GM21390 (cell line): ENCODE results near the gene KCND3.

Source experiments
- ATAC-seq: cut with Tn5 transposase; IDR thresholded peaks from one replicate; pipeline ENCODE4 v1.9.1; 2021; ENCODE audit not compliant: unreplicated experiment

Gene KCND3

GRCh38 chr1:111884772-111885443, 104.6 kb downstream of the KCND3 start:
- ATAC-seq, result no peak

- ATAC-seq, result no peak
Observed at GRCh38 chr1:111882986-111883560, 106.4 kb downstream of the KCND3 start.

DNA sequence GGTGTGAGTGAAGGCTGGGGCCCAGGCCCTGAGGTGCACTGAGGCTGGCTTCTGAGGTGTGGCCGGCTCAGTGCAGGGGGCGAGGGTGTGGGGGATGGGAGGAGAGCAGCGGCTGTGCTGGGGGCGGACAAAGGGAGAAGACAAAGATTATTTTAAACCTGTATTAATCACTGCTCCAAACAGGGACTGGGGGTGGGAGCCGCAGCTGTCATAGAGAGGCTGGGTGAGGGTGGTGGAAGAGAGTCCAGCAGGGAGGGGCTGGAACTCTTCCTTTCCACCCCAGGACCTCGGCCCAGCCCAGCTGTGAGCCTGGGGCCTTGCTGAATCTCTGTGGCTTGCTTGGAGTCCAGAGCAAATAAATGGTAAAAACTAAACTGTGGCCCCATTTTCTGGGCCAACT, 106.9 kb downstream of the KCND3 start:
- ATAC-seq, result no peak

DNA sequence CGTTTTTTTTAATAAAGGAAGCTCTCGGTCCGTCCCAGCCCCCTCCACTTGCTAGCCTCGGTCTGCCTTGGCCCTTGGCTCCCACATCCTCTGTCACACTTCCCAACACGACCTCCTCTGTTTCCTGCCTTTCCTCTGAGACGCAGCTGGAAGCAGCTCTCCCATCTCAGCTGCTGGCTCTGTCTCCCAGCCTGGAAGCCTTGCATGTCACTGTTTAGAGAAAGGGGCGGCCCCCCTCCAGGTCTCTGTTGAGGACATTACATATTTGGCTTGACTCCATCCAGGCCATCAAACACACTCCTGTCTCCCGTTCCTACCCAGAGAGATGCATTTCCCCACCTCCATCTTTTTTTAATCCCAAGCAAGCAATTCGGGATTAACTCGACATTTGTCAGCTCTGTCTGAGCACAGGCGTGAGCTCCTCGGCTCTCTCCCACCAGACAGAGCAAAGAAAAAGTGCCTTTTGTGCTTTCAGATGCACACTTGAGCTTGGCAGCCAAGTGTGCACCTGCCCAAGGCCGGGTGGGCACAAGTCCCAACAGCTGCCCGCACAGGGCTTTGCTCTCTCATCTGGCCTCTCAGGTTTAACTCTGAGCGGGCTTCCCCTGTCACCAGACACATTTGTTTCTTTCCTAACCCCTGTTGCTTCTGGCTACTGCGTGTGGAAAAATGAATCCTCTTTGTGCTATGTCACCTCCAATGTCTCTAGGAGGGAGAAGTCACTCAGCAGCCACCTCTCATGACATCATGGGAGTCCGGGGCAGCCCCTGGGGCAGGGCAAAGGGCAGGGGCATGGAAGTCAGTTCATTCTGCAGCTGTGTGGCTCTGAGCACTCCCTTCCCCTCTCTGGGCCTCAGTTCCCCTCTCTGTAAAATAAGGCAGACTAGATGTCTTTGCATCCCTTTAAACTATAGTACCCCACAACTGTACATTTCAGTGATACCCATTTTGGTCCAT, 108.3 kb downstream of the KCND3 start:
- no peak for ATAC-seq

- ATAC-seq, result no peak
Observed at GRCh38 chr1:111879081-111879480, 110.4 kb downstream of the KCND3 start.

GRCh38 chr1:111878649-111879048, 110.8 kb downstream of the KCND3 start:
- ATAC-seq, result no peak

- no peak for ATAC-seq
Observed at GRCh38 chr1:111878091-111878490, 111.4 kb downstream of the KCND3 start.

DNA sequence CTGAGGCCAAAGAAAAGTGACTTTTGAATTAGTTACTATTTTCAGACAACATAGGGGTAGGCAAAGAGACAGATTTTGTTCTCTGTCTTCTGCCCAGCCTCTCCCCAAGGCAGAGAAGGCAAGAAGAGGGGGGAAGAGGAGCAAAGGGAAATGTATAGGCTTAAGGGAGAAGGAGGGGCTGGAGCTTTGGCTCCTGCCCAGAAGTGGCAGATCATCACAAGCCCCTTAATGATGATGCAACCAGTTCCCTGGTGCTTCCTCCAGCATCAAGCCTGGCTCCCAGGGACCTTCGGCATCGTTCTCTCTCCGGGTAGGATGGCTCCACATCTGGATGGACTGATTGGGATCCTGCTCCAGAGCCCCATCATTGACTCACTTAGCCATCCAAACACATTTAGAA, 112.8 kb downstream of the KCND3 start:
- ATAC-seq, result no peak

- ATAC-seq, result no peak
Observed at GRCh38 chr1:111875640-111876039, 113.8 kb downstream of the KCND3 start.

DNA sequence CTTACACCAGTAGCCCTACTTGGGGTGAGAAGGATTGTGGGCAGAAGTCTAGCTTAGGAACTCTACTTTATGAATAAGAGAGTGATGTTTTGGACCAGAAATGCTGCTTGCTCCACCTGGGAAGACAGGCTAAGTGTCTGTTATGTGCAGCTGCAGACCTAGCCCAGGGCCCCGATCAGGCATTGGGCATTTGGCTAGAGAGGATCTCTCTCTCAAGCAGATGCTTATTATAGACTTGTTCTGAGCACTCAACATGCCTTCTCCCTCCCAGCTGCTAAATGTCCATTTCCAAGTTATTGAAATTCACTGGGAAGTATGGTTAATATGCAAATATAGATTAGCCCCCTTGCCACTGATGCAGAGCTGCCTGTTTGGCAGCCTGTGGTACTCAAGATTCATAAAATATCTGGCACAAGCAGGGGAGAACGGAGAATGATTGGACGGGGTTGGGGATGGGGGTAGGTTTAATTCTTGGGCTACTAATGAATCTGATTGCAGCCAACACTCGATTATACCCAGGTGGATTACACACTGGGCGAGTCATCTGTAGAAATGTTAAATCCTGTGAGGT, 115.9 kb downstream of the KCND3 start:
- ATAC-seq, result no peak

DNA sequence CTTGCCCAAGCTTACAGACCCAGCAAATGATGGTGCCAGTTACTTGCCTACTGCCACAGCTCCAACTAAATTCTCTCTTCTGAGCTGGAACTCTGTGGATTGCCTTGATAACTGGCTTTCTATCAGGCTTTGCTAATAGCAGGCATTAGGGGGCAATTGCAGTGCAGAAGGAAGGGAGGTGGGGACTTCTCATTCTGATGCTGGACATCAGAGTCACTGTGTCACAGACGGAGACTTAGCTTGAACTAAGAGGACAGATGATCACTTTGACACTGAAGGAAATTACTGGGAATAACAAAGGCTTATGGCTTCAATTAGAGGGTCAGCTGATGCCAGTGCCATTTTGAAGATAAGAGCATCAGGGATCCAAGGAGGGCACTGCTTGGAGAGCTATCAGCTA, 119.3 kb downstream of the KCND3 start:
- no peak for ATAC-seq

- no peak for ATAC-seq
Observed at GRCh38 chr1:111867868-111868440, 121.5 kb downstream of the KCND3 start.

GRCh38 chr1:111864862-111865261, 124.6 kb downstream of the KCND3 start:
- ATAC-seq, result no peak

- ATAC-seq, result no peak
Observed at GRCh38 chr1:111863401-111863800, 126.1 kb downstream of the KCND3 start.

DNA sequence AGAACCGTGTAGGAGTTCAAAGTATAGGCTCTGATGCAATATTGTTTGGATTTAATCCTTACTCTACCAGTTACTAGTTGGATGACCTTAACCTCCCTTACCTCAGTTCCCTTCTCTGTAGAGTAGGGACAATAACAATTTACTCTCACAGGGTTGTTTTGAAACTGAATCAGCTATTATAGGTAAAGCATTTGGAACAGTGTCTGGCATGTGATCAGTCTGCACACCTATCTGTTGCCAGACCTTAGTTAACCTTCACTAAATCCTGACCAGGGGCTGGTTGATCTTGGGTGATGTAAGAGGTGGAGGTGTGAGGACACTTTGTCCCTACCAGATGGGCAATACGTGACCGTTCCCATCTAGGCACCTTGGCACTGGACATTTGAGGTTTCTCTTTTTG, 126.9 kb downstream of the KCND3 start:
- ATAC-seq, result no peak

DNA sequence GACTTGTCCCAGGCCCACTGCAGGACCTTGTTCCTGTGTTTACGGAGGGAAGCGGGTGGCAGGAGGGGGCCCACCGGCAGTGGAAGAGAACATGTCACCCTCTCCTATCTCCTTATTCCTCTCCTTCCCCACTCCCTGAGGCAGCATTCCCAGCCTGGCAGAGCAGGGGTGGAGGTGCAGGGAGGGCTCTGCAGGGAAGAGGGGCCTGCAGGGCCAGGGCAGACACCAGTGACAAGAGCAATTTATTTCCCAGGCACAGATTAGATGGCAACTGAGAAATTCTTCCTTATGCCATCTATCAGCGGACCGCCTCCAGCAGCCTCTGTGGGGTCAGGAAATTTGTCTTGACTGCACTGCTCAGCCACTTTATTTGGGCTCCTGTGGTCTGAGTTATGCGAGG, 127.9 kb downstream of the KCND3 start:
- ATAC-seq, result no peak

DNA sequence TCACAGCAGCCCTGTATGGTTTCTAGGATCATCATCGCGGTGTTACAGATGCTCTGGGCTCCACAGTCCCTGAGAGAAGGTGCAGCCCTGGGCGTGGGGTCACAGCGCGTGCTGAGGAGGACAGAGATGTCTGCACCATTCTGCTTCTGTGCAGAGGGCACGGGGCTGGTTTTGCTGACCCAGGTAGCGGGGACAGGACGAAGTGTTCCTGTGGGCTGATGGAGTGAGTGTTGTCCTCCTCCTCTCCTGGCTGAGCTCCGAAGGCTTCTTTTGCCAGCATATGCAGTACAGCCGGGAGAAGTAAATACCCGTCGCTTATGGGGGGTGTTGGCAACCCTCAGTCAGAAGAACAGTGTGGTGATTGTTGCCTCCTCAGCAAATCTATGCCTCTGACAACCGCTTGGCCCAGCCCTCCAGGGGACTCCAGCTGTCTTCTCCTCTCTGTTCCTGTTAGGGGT, 132.2 kb downstream of the KCND3 start:
- ATAC-seq, result no peak

GRCh38 chr1:111856411-111857185, 132.9 kb downstream of the KCND3 start:
- ATAC-seq, result no peak

- no peak for ATAC-seq
Observed at GRCh38 chr1:111855260-111855659, 134.2 kb downstream of the KCND3 start.

DNA sequence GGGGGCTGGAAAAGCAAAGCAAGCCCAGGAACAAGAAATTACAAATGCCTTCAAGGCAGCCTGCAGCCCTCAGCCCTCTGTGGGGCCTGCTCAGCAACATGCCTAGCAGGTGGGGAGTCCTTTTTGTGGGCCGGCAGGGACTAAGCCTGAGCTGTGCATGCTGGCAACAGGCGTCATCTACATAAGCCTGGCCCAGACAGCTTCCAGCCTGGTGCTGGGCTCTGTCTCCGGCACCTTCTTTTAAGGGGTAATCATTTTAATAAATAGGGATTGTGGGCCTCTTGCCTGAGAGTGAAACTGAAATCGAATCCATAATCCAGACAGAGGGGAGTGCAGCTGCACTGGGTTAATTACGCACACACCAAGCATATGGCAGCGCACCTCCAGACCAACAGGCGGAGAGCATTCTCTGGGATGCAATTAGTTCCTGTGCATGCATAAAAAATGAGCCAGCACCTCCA, 137.2 kb downstream of the KCND3 start:
- ATAC-seq, result no peak
